ENCODE measurements around the gene MAPKAP1.

- TF ChIP-seq EZH2 (IDR thresholded peaks at IDR 0.05) = no peak
- TF ChIP-seq POLR2AphosphoS5 (IDR thresholded peaks at IDR 0.05; ENCODE audit: borderline replicate concordance, low read depth, low read length) = no peak
These were observed 242.2 kb downstream of the MAPKAP1 start for GRCh38 chr9:125464591-125465385.
